GM23338 (cell line): ENCODE data around the gene PSMC3. TPM values are rescaled to one million over a fixed set of nuclear protein-coding genes. Genes with fewer than 3 reads are reported as not detected.

ENCODE experiments used
- ATAC-seq: fragments of 200-7000 bp; cut with Tn5 transposase; 3 replicates; pipeline ENCODE4 v1.9.1; 2020
- DNase-seq: peaks from one replicate; pipeline ENCODE4 v3.0.0-alpha.2; 2015; ENCODE audit warnings: low spot score
- H2AFZ ChIP-seq: fragments of 200-600 bp; sonication (generic); 2 replicates; pipeline ENCODE4 v1.8.0; 2016; ENCODE audit warnings: antibody characterized with exemption, mild to moderate bottlenecking, moderate library complexity
- H3F3A ChIP-seq: fragments of 200-600 bp; sonication (generic); replicated peaks from 2 replicates; pipeline ENCODE4 v1.8.0; 2017; ENCODE audit warnings: antibody characterized with exemption, mixed run types, low read depth
- H3K27ac ChIP-seq: fragments of 200-600 bp; sonication (generic); 2 replicates; pipeline ENCODE4 v1.6.1; 2016; ENCODE audit warnings: low read depth
- H3K27me3 ChIP-seq: fragments of 200-600 bp; sonication (generic); 2 replicates; pipeline ENCODE4 v1.8.0; 2016; ENCODE audit warnings: mild to moderate bottlenecking, mixed run types, moderate library complexity; ENCODE audit not compliant: insufficient read depth
- H3K36me3 ChIP-seq: fragments of 200-600 bp; sonication (generic); 2 replicates; pipeline ENCODE4 v1.8.0; 2016; ENCODE audit warnings: mild to moderate bottlenecking; ENCODE audit not compliant: insufficient read depth
- H3K4me1 ChIP-seq: fragments of 200-600 bp; sonication (generic); 2 replicates; pipeline ENCODE4 v1.8.0; 2016; ENCODE audit warnings: mild to moderate bottlenecking, moderate library complexity; ENCODE audit not compliant: insufficient read depth
- H3K4me2 ChIP-seq: fragments of 200-600 bp; sonication (generic); 2 replicates; pipeline ENCODE4 v1.7.1; 2017; ENCODE audit warnings: mixed run types
- H3K4me3 ChIP-seq: fragments of 200-600 bp; sonication (generic); 2 replicates; pipeline ENCODE4 v1.6.1; 2016; ENCODE audit warnings: mixed run types
- H3K79me2 ChIP-seq: fragments of 200-600 bp; sonication (generic); replicated peaks from 2 replicates; pipeline ENCODE4 v1.8.0; 2017; ENCODE audit warnings: mild to moderate bottlenecking; ENCODE audit not compliant: insufficient read depth
- H3K9me2 ChIP-seq: fragments of 200-600 bp; sonication (generic); 2 replicates; pipeline ENCODE4 v1.8.0; 2017; ENCODE audit not compliant: insufficient read depth
- H4K20me1 ChIP-seq: fragments of 200-600 bp; sonication (generic); replicated peaks from 2 replicates; pipeline ENCODE4 v1.8.0; 2017; ENCODE audit warnings: mild to moderate bottlenecking; ENCODE audit not compliant: insufficient read depth
- H3K27ac Mint-ChIP-seq: 2 replicates; pipeline ENCODE4 v1.8.0; 2020; ENCODE audit warnings: inconsistent platforms, mild to moderate bottlenecking, moderate library complexity, mixed read lengths
- H3K27me3 Mint-ChIP-seq: 3 replicates; pipeline ENCODE4 v1.8.0; 2022; ENCODE audit warnings: low read depth, mild to moderate bottlenecking, moderate library complexity, mixed read lengths, inconsistent platforms; ENCODE audit not compliant: insufficient read depth, poor library complexity
- H3K36me3 Mint-ChIP-seq: 3 replicates; pipeline ENCODE4 v1.8.0; 2021; ENCODE audit warnings: low read depth, mild to moderate bottlenecking, inconsistent platforms, moderate library complexity, mixed read lengths
- H3K4me1 Mint-ChIP-seq: 3 replicates; pipeline ENCODE4 v1.8.0; 2020; ENCODE audit warnings: mild to moderate bottlenecking, inconsistent platforms, mixed read lengths
- H3K4me3 Mint-ChIP-seq: 3 replicates; pipeline ENCODE4 v1.8.0; 2021; ENCODE audit warnings: moderate library complexity, mild to moderate bottlenecking, inconsistent platforms, mixed read lengths
- H3K9me3 Mint-ChIP-seq: 3 replicates; pipeline ENCODE4 v1.8.0; 2020; ENCODE audit warnings: moderate library complexity, mild to moderate bottlenecking, inconsistent platforms, mixed read lengths
- CREB1 ChIP-seq: fragments of 250-450 bp; sonication (Bioruptor Pico); IDR thresholded peaks from 2 replicates; pipeline ENCODE4 v1.5.0; 2020; ENCODE audit warnings: low read depth, mild to moderate bottlenecking, moderate library complexity
- ETS1 ChIP-seq: IDR thresholded peaks from 2 replicates; pipeline ENCODE4 v1.6.1; 2016; ENCODE audit warnings: antibody characterized with exemption
- JUNB ChIP-seq: IDR thresholded peaks from one replicate; pipeline ENCODE4 v1.6.1; 2016; ENCODE audit warnings: antibody characterized with exemption; ENCODE audit not compliant: unreplicated experiment
- REST ChIP-seq: IDR thresholded peaks from one replicate; pipeline ENCODE4 v1.6.1; 2018; ENCODE audit warnings: antibody characterized with exemption; ENCODE audit not compliant: unreplicated experiment
- STAT1 ChIP-seq: IDR thresholded peaks from one replicate; pipeline ENCODE4 v1.6.1; 2016; ENCODE audit warnings: antibody characterized with exemption; ENCODE audit not compliant: unreplicated experiment
- ZNF114 ChIP-seq: fragments of 250-450 bp; sonication (Bioruptor Pico); IDR thresholded peaks from 2 replicates; pipeline ENCODE4 v1.5.0; 2020; ENCODE audit warnings: mild to moderate bottlenecking, moderate library complexity
- polyA plus RNA-seq: library from polyadenylated mRNA; unstranded; fragments of >200 nt; fragmentation: Nextera tagmentation; extraction: Ambion mirVana; gene quantifications from 2 replicates; pipeline ENCODE4 v1.2.1, GENCODE V29; 2016
- total RNA-seq: library from RNA; depleted of rRNA; stranded (reverse); fragments of >200 nt; shearing (Covaris generic); gene quantifications from 2 replicates; pipeline ENCODE4 v1.2.3, GENCODE V29; 2014
- TF ChIP-seq, protein P1 (sequence below): fragments of 250-450 bp; sonication (Bioruptor Pico); IDR thresholded peaks from 2 replicates; pipeline ENCODE4 v1.5.0; 2020; ENCODE audit warnings: mild to moderate bottlenecking, moderate library complexity
- TF ChIP-seq, protein P2 (sequence below), 2 experiments: fragments of 200-600 bp in 1 of 2; sonication (generic) in 1 of 2; conservative IDR thresholded peaks; 2 replicates each; pipeline versions ENCODE4 v1.5.1 to v1.6.1; 2016 to 2017; ENCODE audit warnings: antibody characterized with exemption in 2 of 2, low read depth in 2 of 2, mild to moderate bottlenecking in 2 of 2, moderate library complexity in 1 of 2

PSMC3 gene
- total and polyA plus RNA-seq, 2 experiments from 2014 or later = 147 to 190 TPM

DNA sequence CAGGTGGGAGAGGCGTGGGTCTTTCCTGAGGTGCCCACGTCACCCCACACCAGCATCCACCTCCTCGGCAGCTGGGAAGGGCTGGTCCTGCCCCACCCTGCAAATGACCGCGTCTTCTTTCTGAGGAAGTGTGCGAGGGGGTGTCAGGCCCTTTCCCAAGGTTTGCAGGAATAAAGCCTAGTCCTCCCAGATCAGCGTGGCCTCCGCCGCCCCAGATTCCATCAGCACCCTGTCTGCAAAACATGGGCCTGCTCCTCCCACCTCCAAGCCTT, 32.3 kb downstream of the PSMC3 start (continued):
- TF ChIP-seq, protein P1, sequence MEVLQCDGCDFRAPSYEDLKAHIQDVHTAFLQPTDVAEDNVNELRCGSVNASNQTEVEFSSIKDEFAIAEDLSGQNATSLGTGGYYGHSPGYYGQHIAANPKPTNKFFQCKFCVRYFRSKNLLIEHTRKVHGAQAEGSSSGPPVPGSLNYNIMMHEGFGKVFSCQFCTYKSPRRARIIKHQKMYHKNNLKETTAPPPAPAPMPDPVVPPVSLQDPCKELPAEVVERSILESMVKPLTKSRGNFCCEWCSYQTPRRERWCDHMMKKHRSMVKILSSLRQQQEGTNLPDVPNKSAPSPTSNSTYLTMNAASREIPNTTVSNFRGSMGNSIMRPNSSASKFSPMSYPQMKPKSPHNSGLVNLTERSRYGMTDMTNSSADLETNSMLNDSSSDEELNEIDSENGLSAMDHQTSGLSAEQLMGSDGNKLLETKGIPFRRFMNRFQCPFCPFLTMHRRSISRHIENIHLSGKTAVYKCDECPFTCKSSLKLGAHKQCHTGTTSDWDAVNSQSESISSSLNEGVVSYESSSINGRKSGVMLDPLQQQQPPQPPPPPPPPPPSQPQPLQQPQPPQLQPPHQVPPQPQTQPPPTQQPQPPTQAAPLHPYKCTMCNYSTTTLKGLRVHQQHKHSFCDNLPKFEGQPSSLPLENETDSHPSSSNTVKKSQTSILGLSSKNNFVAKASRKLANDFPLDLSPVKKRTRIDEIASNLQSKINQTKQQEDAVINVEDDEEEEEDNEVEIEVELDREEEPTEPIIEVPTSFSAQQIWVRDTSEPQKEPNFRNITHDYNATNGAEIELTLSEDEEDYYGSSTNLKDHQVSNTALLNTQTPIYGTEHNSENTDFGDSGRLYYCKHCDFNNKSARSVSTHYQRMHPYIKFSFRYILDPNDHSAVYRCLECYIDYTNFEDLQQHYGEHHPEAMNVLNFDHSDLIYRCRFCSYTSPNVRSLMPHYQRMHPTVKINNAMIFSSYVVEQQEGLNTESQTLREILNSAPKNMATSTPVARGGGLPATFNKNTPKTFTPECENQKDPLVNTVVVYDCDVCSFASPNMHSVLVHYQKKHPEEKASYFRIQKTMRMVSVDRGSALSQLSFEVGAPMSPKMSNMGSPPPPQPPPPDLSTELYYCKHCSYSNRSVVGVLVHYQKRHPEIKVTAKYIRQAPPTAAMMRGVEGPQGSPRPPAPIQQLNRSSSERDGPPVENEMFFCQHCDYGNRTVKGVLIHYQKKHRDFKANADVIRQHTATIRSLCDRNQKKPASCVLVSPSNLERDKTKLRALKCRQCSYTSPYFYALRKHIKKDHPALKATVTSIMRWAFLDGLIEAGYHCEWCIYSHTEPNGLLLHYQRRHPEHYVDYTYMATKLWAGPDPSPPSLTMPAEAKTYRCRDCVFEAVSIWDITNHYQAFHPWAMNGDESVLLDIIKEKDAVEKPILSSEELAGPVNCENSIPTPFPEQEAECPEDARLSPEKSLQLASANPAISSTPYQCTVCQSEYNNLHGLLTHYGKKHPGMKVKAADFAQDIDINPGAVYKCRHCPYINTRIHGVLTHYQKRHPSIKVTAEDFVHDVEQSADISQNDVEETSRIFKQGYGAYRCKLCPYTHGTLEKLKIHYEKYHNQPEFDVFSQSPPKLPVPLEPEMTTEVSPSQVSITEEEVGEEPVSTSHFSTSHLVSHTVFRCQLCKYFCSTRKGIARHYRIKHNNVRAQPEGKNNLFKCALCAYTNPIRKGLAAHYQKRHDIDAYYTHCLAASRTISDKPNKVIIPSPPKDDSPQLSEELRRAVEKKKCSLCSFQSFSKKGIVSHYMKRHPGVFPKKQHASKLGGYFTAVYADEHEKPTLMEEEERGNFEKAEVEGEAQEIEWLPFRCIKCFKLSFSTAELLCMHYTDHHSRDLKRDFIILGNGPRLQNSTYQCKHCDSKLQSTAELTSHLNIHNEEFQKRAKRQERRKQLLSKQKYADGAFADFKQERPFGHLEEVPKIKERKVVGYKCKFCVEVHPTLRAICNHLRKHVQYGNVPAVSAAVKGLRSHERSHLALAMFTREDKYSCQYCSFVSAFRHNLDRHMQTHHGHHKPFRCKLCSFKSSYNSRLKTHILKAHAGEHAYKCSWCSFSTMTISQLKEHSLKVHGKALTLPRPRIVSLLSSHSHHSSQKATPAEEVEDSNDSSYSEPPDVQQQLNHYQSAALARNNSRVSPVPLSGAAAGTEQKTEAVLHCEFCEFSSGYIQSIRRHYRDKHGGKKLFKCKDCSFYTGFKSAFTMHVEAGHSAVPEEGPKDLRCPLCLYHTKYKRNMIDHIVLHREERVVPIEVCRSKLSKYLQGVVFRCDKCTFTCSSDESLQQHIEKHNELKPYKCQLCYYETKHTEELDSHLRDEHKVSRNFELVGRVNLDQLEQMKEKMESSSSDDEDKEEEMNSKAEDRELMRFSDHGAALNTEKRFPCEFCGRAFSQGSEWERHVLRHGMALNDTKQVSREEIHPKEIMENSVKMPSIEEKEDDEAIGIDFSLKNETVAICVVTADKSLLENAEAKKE (CRISPR knock-in tag) = no peak
- TF ChIP-seq, protein P2, sequence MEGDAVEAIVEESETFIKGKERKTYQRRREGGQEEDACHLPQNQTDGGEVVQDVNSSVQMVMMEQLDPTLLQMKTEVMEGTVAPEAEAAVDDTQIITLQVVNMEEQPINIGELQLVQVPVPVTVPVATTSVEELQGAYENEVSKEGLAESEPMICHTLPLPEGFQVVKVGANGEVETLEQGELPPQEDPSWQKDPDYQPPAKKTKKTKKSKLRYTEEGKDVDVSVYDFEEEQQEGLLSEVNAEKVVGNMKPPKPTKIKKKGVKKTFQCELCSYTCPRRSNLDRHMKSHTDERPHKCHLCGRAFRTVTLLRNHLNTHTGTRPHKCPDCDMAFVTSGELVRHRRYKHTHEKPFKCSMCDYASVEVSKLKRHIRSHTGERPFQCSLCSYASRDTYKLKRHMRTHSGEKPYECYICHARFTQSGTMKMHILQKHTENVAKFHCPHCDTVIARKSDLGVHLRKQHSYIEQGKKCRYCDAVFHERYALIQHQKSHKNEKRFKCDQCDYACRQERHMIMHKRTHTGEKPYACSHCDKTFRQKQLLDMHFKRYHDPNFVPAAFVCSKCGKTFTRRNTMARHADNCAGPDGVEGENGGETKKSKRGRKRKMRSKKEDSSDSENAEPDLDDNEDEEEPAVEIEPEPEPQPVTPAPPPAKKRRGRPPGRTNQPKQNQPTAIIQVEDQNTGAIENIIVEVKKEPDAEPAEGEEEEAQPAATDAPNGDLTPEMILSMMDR (conservative IDR thresholded peaks at IDR 0.05; ENCODE audit: low read depth in 2 of 2) = no peak
- TF ChIP-seq CREB1 (CRISPR knock-in tag) = no peak

DNA sequence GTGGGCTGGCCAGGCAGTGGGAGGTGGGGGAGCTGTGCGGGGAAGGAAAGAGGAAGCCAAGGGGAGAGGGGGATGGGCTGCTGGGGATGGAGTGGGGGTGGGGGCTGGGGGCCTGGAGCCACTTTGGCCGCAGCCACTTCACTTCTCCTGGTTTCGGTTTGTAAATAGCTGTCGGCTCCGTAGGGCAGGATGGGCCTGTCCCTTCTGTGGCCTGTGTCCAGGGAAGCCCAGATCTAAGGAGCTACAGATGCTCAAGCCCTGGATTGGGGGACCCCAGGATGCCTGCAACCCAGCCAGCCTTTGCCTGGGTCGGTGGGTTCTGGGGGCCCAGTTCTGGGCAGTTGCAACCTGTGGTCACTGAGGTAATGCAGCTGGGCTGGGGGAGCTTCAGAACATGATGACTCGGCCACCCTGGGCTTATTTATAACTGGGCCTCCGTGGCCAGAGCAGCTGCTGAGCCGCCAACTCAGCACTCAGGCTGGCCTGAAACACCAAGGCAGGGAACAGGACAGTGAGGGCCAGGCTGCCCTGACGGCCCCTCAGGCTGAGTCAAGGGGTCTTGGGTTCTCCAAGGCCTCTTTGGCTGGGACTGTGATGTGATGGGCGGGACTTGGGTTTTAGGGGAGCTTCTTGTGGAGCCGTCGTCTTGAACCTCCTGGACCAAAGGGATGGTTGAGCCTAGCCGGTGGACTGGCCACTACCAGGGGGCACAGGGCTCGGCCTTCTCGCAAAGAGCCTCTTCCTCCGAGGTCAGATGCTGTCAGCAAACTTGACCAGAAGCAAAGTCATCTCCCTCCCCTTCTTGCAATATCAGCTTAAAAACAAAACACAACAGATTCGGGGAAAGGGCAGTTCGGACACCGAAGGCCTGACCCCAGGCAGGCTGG, 32.8 kb downstream of the PSMC3 start:
- Mint-ChIP-seq H3K36me3 (no peaks in the 10 kb centered on the region), H3K27ac (no peak overlapping the region), H3K4me1 (peaks cover 8% of the 10 kb centered on the region), H3K9me3 (no peaks in the 10 kb centered on the region), H3K4me3 (no peak overlapping the region), H3K27me3 (peaks cover 9% of the 10 kb centered on the region)
- Histone ChIP-seq H3K4me3 (no peak overlapping the region), H3F3A (0 out of 2 replicates have a peak, but pooled peaks cover 2% of the 10 kb centered on the region), H3K36me3 (no peaks in the 10 kb centered on the region), H3K9me2 (no peaks in the 10 kb centered on the region), H2AFZ (peak overlapping the region; percentile 72), H3K79me2 (no peaks in the 10 kb centered on the region), H3K27ac (no peak overlapping the region), H3K4me2 (no peak overlapping the region), H3K4me1 (no peaks in the 10 kb centered on the region; the same call in 1 of the 2 replicates), H3K27me3 (no peaks in the 10 kb centered on the region), H4K20me1 (no peaks in the 10 kb centered on the region)
- no peak for DNase-seq
- ATAC-seq = no peak
- no peak for TF ChIP-seq REST
- no peak for TF ChIP-seq CREB1 (CRISPR knock-in tag)
- no peak for TF ChIP-seq JUNB
- TF ChIP-seq, protein P2 (conservative IDR thresholded peaks at IDR 0.05; ENCODE audit: low read depth in 2 of 2) = no peak
- no peak for TF ChIP-seq ETS1
- TF ChIP-seq ZNF114 = no peak
- TF ChIP-seq STAT1 = no peak
